CD14-positive monocyte (primary cell): Measurements from ENCODE around the gene HGFAC. TPM values are rescaled to one million over a fixed set of nuclear protein-coding genes. Genes with fewer than 3 reads are reported as not detected.

Source experiments
- DNase-seq, 3 donors: peaks; one replicate each; pipeline ENCODE4 v3.0.0-alpha.2; 2011 to 2022
- H2AFZ ChIP-seq: 2 replicates; pipeline ENCODE4 v1.6.0; 2012; ENCODE audit warnings: mild to moderate bottlenecking, low read depth, low read length, inconsistent platforms; ENCODE audit not compliant: insufficient read depth, poor library complexity, severe bottlenecking
- H3K27ac ChIP-seq, 2 donors: 1 replicate in 1 of 2; 2 replicates in 1 of 2; pipeline ENCODE4 v1.5.1; 2012 to 2013; ENCODE audit warnings: low read length in 2 of 2, control low read depth in 1 of 2, inconsistent platforms in 1 of 2, low read depth in 1 of 2, mild to moderate bottlenecking in 1 of 2
- H3K27me3 ChIP-seq, 2 donors: one replicate each; pipeline versions ENCODE4 v1.6.0 to v1.6.1; 2011 to 2013; ENCODE audit warnings: low read length in 2 of 2; ENCODE audit not compliant: control insufficient read depth in 2 of 2, insufficient read depth in 2 of 2
- H3K36me3 ChIP-seq, 2 donors: replicated peaks in 1 of 2; 1 replicate in 1 of 2; 2 replicates in 1 of 2; pipeline versions ENCODE4 v1.5.1 to v1.6.1; 2012 to 2013; ENCODE audit warnings: low read length in 2 of 2, control low read depth in 1 of 2, inconsistent platforms in 1 of 2, mild to moderate bottlenecking in 1 of 2; ENCODE audit not compliant: insufficient read depth in 2 of 2, control insufficient read depth in 1 of 2
- H3K4me1 ChIP-seq, 2 donors: 1 replicate in 1 of 2; 2 replicates in 1 of 2; pipeline versions ENCODE4 v1.5.1 to v1.6.1; 2012 to 2013; ENCODE audit warnings: low read length in 2 of 2, control low read depth in 1 of 2, inconsistent platforms in 1 of 2, mild to moderate bottlenecking in 1 of 2, moderate library complexity in 1 of 2; ENCODE audit not compliant: insufficient read depth in 2 of 2, control insufficient read depth in 1 of 2
- H3K4me2 ChIP-seq: replicated peaks from 2 replicates; pipeline ENCODE3; 2012; ENCODE audit warnings: low read length, moderate library complexity, mild to moderate bottlenecking; ENCODE audit not compliant: poor library complexity, severe bottlenecking; ENCODE audit errors: extremely low read depth
- H3K4me3 ChIP-seq, 3 experiments: fragments of 200-600 bp in 1 of 3; sonication (generic) in 1 of 3; replicated peaks in 1 of 3; 1 replicate in 2 of 3; 2 replicates in 1 of 3; pipeline ENCODE4 v1.5.1; 2011 to 2013; ENCODE audit warnings: low read length in 3 of 3, mild to moderate bottlenecking in 3 of 3, control low read depth in 2 of 3, low read depth in 2 of 3, inconsistent platforms in 1 of 3, moderate library complexity in 1 of 3
- H3K79me2 ChIP-seq: 2 replicates; pipeline ENCODE4 v1.6.0; 2012; ENCODE audit warnings: mild to moderate bottlenecking, control low read depth, inconsistent platforms, low read length, moderate library complexity; ENCODE audit not compliant: insufficient read depth
- H3K9ac ChIP-seq: 2 replicates; pipeline ENCODE4 v1.6.0; 2017; ENCODE audit warnings: low read length, mild to moderate bottlenecking; ENCODE audit not compliant: insufficient read depth, poor library complexity, severe bottlenecking
- H3K9me3 ChIP-seq, 2 donors: replicated peaks in 1 of 2; 1 replicate in 1 of 2; 2 replicates in 1 of 2; pipeline versions ENCODE4 v1.5.1 to v1.6.1; 2012 to 2013; ENCODE audit warnings: low read length in 2 of 2, control low read depth in 1 of 2; ENCODE audit not compliant: control insufficient read depth in 1 of 2, insufficient read depth in 1 of 2
- H4K20me1 ChIP-seq: 2 replicates; pipeline ENCODE4 v1.6.0; 2012; ENCODE audit warnings: mild to moderate bottlenecking, low read length, control low read depth, moderate library complexity; ENCODE audit not compliant: insufficient read depth
- H3K27ac Mint-ChIP-seq, 7 donors: one replicate each; pipeline ENCODE4 v1.8.0; 2020; ENCODE audit warnings: mild to moderate bottlenecking in 7 of 7, mixed read lengths in 7 of 7, moderate library complexity in 6 of 7, inconsistent platforms in 2 of 7
- H3K27me3 Mint-ChIP-seq, 3 donors: one replicate each; pipeline ENCODE4 v1.8.0; 2021 to 2022; ENCODE audit warnings: low read depth in 3 of 3, mild to moderate bottlenecking in 3 of 3, mixed read lengths in 3 of 3, moderate library complexity in 3 of 3, inconsistent platforms in 1 of 3
- H3K36me3 Mint-ChIP-seq, 2 donors: one replicate each; pipeline ENCODE4 v1.8.0; 2020; ENCODE audit warnings: mixed read lengths in 2 of 2, inconsistent platforms in 1 of 2, mild to moderate bottlenecking in 1 of 2
- H3K4me1 Mint-ChIP-seq: one replicate; pipeline ENCODE4 v1.8.0; 2020; ENCODE audit warnings: mild to moderate bottlenecking, mixed read lengths
- H3K4me3 Mint-ChIP-seq, 2 donors: one replicate each; pipeline ENCODE4 v1.8.0; 2020; ENCODE audit warnings: mild to moderate bottlenecking in 2 of 2, mixed read lengths in 2 of 2, moderate library complexity in 1 of 2
- H3K9me3 Mint-ChIP-seq, 7 donors: one replicate each; pipeline ENCODE4 v1.8.0; 2020 to 2022; ENCODE audit warnings: mixed read lengths in 7 of 7, mild to moderate bottlenecking in 6 of 7, moderate library complexity in 6 of 7, inconsistent platforms in 2 of 7
- CTCF ChIP-seq: fragments of 200-600 bp; IDR thresholded peaks from one replicate; pipeline ENCODE4 v1.8.0; 2022; ENCODE audit warnings: antibody characterized with exemption, mild to moderate bottlenecking
- WGBS: methylation state at CpG from one replicate; pipeline ENCODE4 v1.1.5; 2013; ENCODE audit warnings: missing lambda C conversion rate; ENCODE audit not compliant: insufficient coverage; 5-methylcytosine and 5-hydroxymethylcytosine counted together
- intact Hi-C, 2 donors: fragments of 100-400 bp; cut with micrococcal nuclease; formaldehyde crosslinking; loops; one replicate each; pipeline versions ENCODE4 v1.15.0 to v1.15.1; 2023
- polyA plus RNA-seq, 3 donors: library from polyadenylated mRNA; depleted of rRNA in 1 of 3; unstranded in 2 of 3; stranded (reverse) in 1 of 3; fragments of 300-500 nt in 2 of 3; fragments of >200 nt in 1 of 3; fragmentation: Illumina TruSeq in 2 of 3; gene quantifications; 1 replicate in 2 of 3; 2 replicates in 1 of 3; pipeline ENCODE4 v1.2.3, GENCODE V29; 2012 to 2021

Gene HGFAC
- polyA plus RNA-seq, 3 donors, result 0.17 TPM; not detected in 2

- H3K27me3 ChIP-seq, result peaks cover 7 to 32% of the 10 kb centered on the region in 2 donors
- H3K9ac ChIP-seq, result no peak overlapping the region
- H3K27ac ChIP-seq, result no peak overlapping the region
- peaks cover 0 to 4% of the 10 kb centered on the region in 2 donors for H3K4me1 ChIP-seq
- no peaks in the 10 kb centered on the region for H3K79me2 ChIP-seq
- H2AFZ ChIP-seq, result no peak overlapping the region
- H3K36me3 Mint-ChIP-seq, result no peaks in the 10 kb centered on the region
- H3K36me3 ChIP-seq, result no peaks in the 10 kb centered on the region
- no peaks in the 10 kb centered on the region for H4K20me1 ChIP-seq
- peaks cover 2% of the 10 kb centered on the region for H3K4me1 Mint-ChIP-seq
- H3K4me3 ChIP-seq, result no peak overlapping the region
- peaks cover 0 to 5% (median 3%) of the 10 kb centered on the region in 7 donors for H3K9me3 Mint-ChIP-seq
- no peak overlapping the region for H3K4me3 Mint-ChIP-seq
- intact Hi-C loops, result no loop called here
- peaks cover 6 to 10% of the 10 kb centered on the region in 2 donors for H3K9me3 ChIP-seq
- peaks cover 18 to 37% (median 34%) of the 10 kb centered on the region in 3 donors for H3K27me3 Mint-ChIP-seq
- DNase-seq, result no peak
- TF ChIP-seq CTCF, result no peak
- WGBS, result 97% methylated on average over 15 of the region's 21 CpGs
- H3K27ac Mint-ChIP-seq, result no peak overlapping the region
- no peak overlapping the region for H3K4me2 ChIP-seq
These were observed 23.3 kb downstream of the HGFAC start for GRCh38 chr4:3464911-3465697.

- Mint-ChIP-seq H3K9me3 (peaks cover 0 to 2% (median 0%) of the 10 kb centered on the region in 7 donors), H3K36me3 (no peaks in the 10 kb centered on the region), H3K27me3 (peaks cover 18 to 40% (median 33%) of the 10 kb centered on the region in 3 donors), H3K4me3 (no peak overlapping the region), H3K27ac (no peak overlapping the region), H3K4me1 (peaks cover 2% of the 10 kb centered on the region)
- H3K4me2 ChIP-seq, result no peak overlapping the region
- H3K4me1 ChIP-seq, result peaks cover 0 to 4% of the 10 kb centered on the region in 2 donors
- H4K20me1 ChIP-seq, result no peaks in the 10 kb centered on the region
- no peak overlapping the region for H3K27ac ChIP-seq
- WGBS, result 78% methylated on average over 34 of the region's 41 CpGs
- H2AFZ ChIP-seq, result no peak overlapping the region
- TF ChIP-seq CTCF, result no peak
- H3K9ac ChIP-seq, result no peak overlapping the region
- intact Hi-C loops, result no loop called here
- no peaks in the 10 kb centered on the region for H3K36me3 ChIP-seq
- no peak overlapping the region for H3K4me3 ChIP-seq
- DNase-seq, result no peak
- H3K27me3 ChIP-seq, result peaks cover 7 to 31% of the 10 kb centered on the region in 2 donors
- no peaks in the 10 kb centered on the region for H3K79me2 ChIP-seq
- H3K9me3 ChIP-seq, result peaks cover 6 to 10% of the 10 kb centered on the region in 2 donors
These were observed 24.2 kb downstream of the HGFAC start for GRCh38 chr4:3465698-3466671.
